HCT116 (cell line): ENCODE results near the gene KCNG1. TPM values are rescaled to one million over a fixed set of nuclear protein-coding genes. Genes with fewer than 3 reads are reported as not detected.

Experiments used
- ATAC-seq: fragments of 200-7000 bp; cut with Tn5 transposase; 2 replicates; pipeline ENCODE4 v1.9.1; 2020; ENCODE audit warnings: mild to moderate bottlenecking, moderate library complexity
- BruUV-seq: library from RNA; stranded (reverse); fragments of 400-500 nt; replicated peaks from 2 replicates; lab custom pipeline; 2021; lab: Mats Ljungman, UMichigan
- CTCF ChIA-PET: fragments of 300-600 bp; sonication (Branson Sonifier 250); formaldehyde crosslinking; loops from one replicate; lab custom pipeline; 2021; ENCODE audit warnings: antibody characterized with exemption; lab: Charles Lee
- POLR2A ChIA-PET: fragments of 300-600, 350-600 bp; sonication (Branson Sonifier 250); formaldehyde crosslinking; loops from one replicate; lab custom pipeline; 2021; ENCODE audit warnings: antibody characterized with exemption; lab: Charles Lee
- RAD21 ChIA-PET, 2 experiments: fragments of 300-600 bp; sonication (Branson Sonifier 250); formaldehyde crosslinking; loops; one replicate each; lab custom pipeline; 2023; ENCODE audit warnings: low total read pairs in 2 of 2; ENCODE audit not compliant: uncharacterized antibody in 2 of 2, unreplicated experiment in 2 of 2, low non-redundant PET in 1 of 2; lab: Charles Lee
- DNase-seq: peaks from one replicate; pipeline ENCODE4 v3.0.0-alpha.2; 2010; ENCODE audit warnings: low read depth, low spot score
- H2AFZ ChIP-seq: fragments of 200-600 bp; shearing (Covaris generic), sonication (generic); 2 replicates; pipeline ENCODE4 v1.6.1; 2017; ENCODE audit warnings: low read depth, mixed run types, mixed read lengths, antibody characterized with exemption, low read length; ENCODE audit not compliant: poor library complexity, severe bottlenecking
- H3K27ac ChIP-seq: 2 replicates; pipeline ENCODE4 v1.5.1; 2012; ENCODE audit warnings: low read depth, low read length
- H3K27me3 ChIP-seq: fragments of 200-600 bp; sonication (generic); 2 replicates; pipeline ENCODE4 v1.6.1; 2016; ENCODE audit warnings: mixed run types, low read length, mixed read lengths; ENCODE audit not compliant: insufficient read depth
- H3K36me3 ChIP-seq, 2 experiments: fragments of 200-500 bp in 1 of 2; fragments of 200-600 bp in 1 of 2; sonication (Bioruptor generic) in 1 of 2; sonication (generic) in 1 of 2; 2 replicates each; pipeline versions ENCODE4 v1.5.1 to v1.6.1; 2014 to 2016; ENCODE audit warnings: low read length in 2 of 2, inconsistent platforms in 1 of 2, mixed read lengths in 1 of 2, mixed run types in 1 of 2; ENCODE audit not compliant: insufficient read depth in 2 of 2, control insufficient read depth in 1 of 2
- H3K4me1 ChIP-seq, 2 experiments: fragments of 200-600 bp in 1 of 2; sonication (generic) in 1 of 2; 2 replicates each; pipeline versions ENCODE4 v1.5.1 to v1.6.1; 2012 to 2017; ENCODE audit warnings: low read length in 2 of 2, inconsistent platforms in 1 of 2, mild to moderate bottlenecking in 1 of 2, mixed read lengths in 1 of 2, mixed run types in 1 of 2, moderate library complexity in 1 of 2; ENCODE audit not compliant: insufficient read depth in 2 of 2, control insufficient read depth in 1 of 2
- H3K4me2 ChIP-seq: fragments of 200-600 bp; sonication (generic); 2 replicates; pipeline ENCODE4 v1.6.1; 2017; ENCODE audit warnings: mixed run types, low read length, mixed read lengths
- H3K4me3 ChIP-seq, 2 experiments: fragments of 200-600 bp in 1 of 2; sonication (generic) in 1 of 2; replicated peaks in 1 of 2; 2 replicates each; pipeline ENCODE4 v1.5.1; 2011 to 2016; ENCODE audit warnings: low read length in 2 of 2, control low read depth in 1 of 2, low read depth in 1 of 2, mild to moderate bottlenecking in 1 of 2, mixed read lengths in 1 of 2, mixed run types in 1 of 2
- H3K79me2 ChIP-seq: fragments of 200-600 bp; sonication (generic); 2 replicates; pipeline ENCODE4 v1.6.1; 2017; ENCODE audit warnings: mild to moderate bottlenecking, mixed run types, low read length, moderate library complexity, mixed read lengths; ENCODE audit not compliant: insufficient read depth
- H3K9ac ChIP-seq: fragments of 200-600 bp; sonication (generic); 2 replicates; pipeline ENCODE4 v1.6.1; 2016; ENCODE audit warnings: low read length, mixed read lengths
- H3K9me2 ChIP-seq: fragments of 200-600 bp; sonication (generic), shearing (Covaris generic); 2 replicates; pipeline ENCODE4 v1.6.1; 2017; ENCODE audit warnings: mixed run types, mild to moderate bottlenecking, moderate library complexity; ENCODE audit not compliant: insufficient read depth
- H3K9me3 ChIP-seq, 2 experiments: fragments of 200-500 bp in 1 of 2; fragments of 200-600 bp in 1 of 2; sonication (Bioruptor generic) in 1 of 2; sonication (generic) in 1 of 2; 2 replicates each; pipeline ENCODE4 v1.6.1; 2014 to 2017; ENCODE audit warnings: low read length in 2 of 2, mixed read lengths in 2 of 2, inconsistent platforms in 1 of 2, low read depth in 1 of 2, mild to moderate bottlenecking in 1 of 2, mixed run types in 1 of 2, moderate library complexity in 1 of 2; ENCODE audit not compliant: control insufficient read depth in 1 of 2, insufficient read depth in 1 of 2
- H4K20me1 ChIP-seq: fragments of 200-600 bp; sonication (generic), shearing (Covaris generic); 2 replicates; pipeline ENCODE4 v1.6.1; 2017; ENCODE audit warnings: mixed run types, mild to moderate bottlenecking, moderate library complexity; ENCODE audit not compliant: insufficient read depth
- CBX3 ChIP-seq: IDR thresholded peaks from 2 replicates; pipeline ENCODE4 v1.6.1; 2012; ENCODE audit warnings: low read depth
- CEBPB ChIP-seq: IDR thresholded peaks from 2 replicates; pipeline ENCODE4 v1.6.1; 2012; ENCODE audit warnings: low read depth
- FOSL1 ChIP-seq: IDR thresholded peaks from 2 replicates; pipeline ENCODE4 v1.6.1; 2012; ENCODE audit warnings: low read depth
- JUND ChIP-seq: IDR thresholded peaks from 2 replicates; pipeline ENCODE4 v1.6.1; 2012
- MAX ChIP-seq: IDR thresholded peaks from 2 replicates; pipeline ENCODE4 v1.6.1; 2012
- POLR2AphosphoS5 ChIP-seq: IDR thresholded peaks from 2 replicates; pipeline ENCODE4 v1.6.1; 2011; ENCODE audit warnings: mild to moderate bottlenecking, low read depth, low read length, moderate library complexity
- intact Hi-C: fragments of 100-400 bp; cut with micrococcal nuclease; formaldehyde crosslinking; loops from 2 replicates; pipeline ENCODE4 v1.10.0; 2022
- total RNA-seq: library from RNA; stranded (reverse); gene quantifications from one replicate; pipeline ENCODE4 v1.2.1, GENCODE V29; 2021; ENCODE audit not compliant: unreplicated experiment

The KCNG1 gene
- total RNA-seq, 1 experiment from 2014 or later = 54.6 TPM

DNA sequence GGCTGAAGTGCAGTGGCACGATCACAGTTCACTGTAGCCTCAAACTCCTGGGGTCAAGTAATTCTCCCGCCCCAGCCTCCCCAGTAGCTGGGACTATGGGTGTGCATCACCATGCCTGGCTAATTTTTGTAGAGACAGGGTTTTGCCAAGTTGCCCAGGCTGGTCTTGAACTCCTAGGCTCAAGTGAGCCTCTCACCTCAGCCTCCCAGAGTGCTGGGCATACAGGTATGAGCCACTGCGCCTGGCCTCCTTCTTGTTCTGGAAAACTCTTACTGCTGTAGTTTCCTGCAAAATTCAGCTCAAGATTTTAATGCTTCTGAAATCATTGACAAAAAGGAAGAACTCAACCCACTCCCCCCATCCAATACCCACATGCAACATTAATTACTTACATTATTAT, 21.9 kb upstream of the KCNG1 start:
- Histone ChIP-seq H3K4me3 (no peak overlapping the region), H3K4me1 (no peaks in the 10 kb centered on the region), H3K79me2 (no peaks in the 10 kb centered on the region), H3K9ac (no peak overlapping the region), H3K27me3 (0 out of 2 replicates have a peak, but pooled peaks cover 5% of the 10 kb centered on the region), H4K20me1 (no peaks in the 10 kb centered on the region), H3K36me3 (no peaks in the 10 kb centered on the region), H3K9me3 (no peaks in the 10 kb centered on the region), H3K4me2 (no peak overlapping the region), H2AFZ (no peak overlapping the region), H3K27ac (no peak overlapping the region), H3K9me2 (no peaks in the 10 kb centered on the region)
- ATAC-seq (no peak), DNase-seq (no peak)
- ChIA-PET CTCF (no interaction called here), POLR2A (no interaction called here), RAD21 (no interaction called here)
- BruUV-seq = no TSS peak
- intact Hi-C loops = no loop called here
- no peak for TF ChIP-seq FOSL1

GRCh38 chr20:51043811-51044210, 20.9 kb upstream of the KCNG1 start:
- RAD21 ChIA-PET = no interaction called here
- DNase-seq = no peak
- intact Hi-C loops = no loop called here

More at GRCh38 chr20:51043811-51044210, 20.9 kb upstream of the KCNG1 start:
- Histone ChIP-seq H3K36me3 (no peaks in the 10 kb centered on the region), H2AFZ (no peak overlapping the region), H3K4me1 (no peaks in the 10 kb centered on the region), H3K27me3 (0 out of 2 replicates have a peak, but pooled peaks cover 5% of the 10 kb centered on the region), H3K9me2 (no peaks in the 10 kb centered on the region), H4K20me1 (no peaks in the 10 kb centered on the region), H3K4me3 (no peak overlapping the region), H3K9ac (no peak overlapping the region), H3K79me2 (no peaks in the 10 kb centered on the region), H3K27ac (no peak overlapping the region), H3K4me2 (no peak overlapping the region), H3K9me3 (no peaks in the 10 kb centered on the region)
- CTCF ChIA-PET = no interaction called here
- TF ChIP-seq JUND (no peak), CEBPB (no peak), MAX (no peak), POLR2AphosphoS5 (no peak), CBX3 (no peak)
- BruUV-seq = no TSS peak
- ATAC-seq = no peak
- POLR2A ChIA-PET = interaction anchor here (0.8 kb wide), 1 partner anchor 9 kb away, joined by 5 read pairs; no protein-coding TSS in a partner anchor
